WTC11 (cell line): ENCODE data around the gene STON2. TPM values are rescaled to one million over a fixed set of nuclear protein-coding genes. Genes with fewer than 3 reads are reported as not detected.

Experiments used
- ATAC-seq: fragments of 200-7000 bp; cut with Tn5 transposase; 2 replicates; pipeline ENCODE4 v1.10.0; 2021; ENCODE audit warnings: mild to moderate bottlenecking, moderate library complexity
- CTCF ChIA-PET: fragments of 300-600 bp; sonication (Branson Sonifier 250); formaldehyde crosslinking; loops from one replicate; lab custom pipeline; 2021; ENCODE audit warnings: antibody characterized with exemption; lab: Charles Lee
- POLR2A ChIA-PET: fragments of 350-600 bp; sonication (Branson Sonifier 250); formaldehyde crosslinking; loops from one replicate; lab custom pipeline; 2021; ENCODE audit warnings: antibody characterized with exemption; lab: Charles Lee
- DNase-seq: peaks from one replicate; pipeline ENCODE4 v3.0.0; 2021; ENCODE audit warnings: low spot score
- H3K27ac Mint-ChIP-seq: 2 replicates; pipeline ENCODE4 v1.8.0; 2021; ENCODE audit warnings: mixed read lengths
- H3K27me3 Mint-ChIP-seq: 2 replicates; pipeline ENCODE4 v1.8.0; 2021; ENCODE audit warnings: low read depth, mild to moderate bottlenecking, moderate library complexity, mixed read lengths
- H3K36me3 Mint-ChIP-seq: 2 replicates; pipeline ENCODE4 v1.8.0; 2021; ENCODE audit warnings: mixed read lengths
- H3K4me1 Mint-ChIP-seq: 2 replicates; pipeline ENCODE4 v1.8.0; 2022; ENCODE audit warnings: mixed read lengths
- H3K4me3 Mint-ChIP-seq: 2 replicates; pipeline ENCODE4 v1.8.0; 2021; ENCODE audit warnings: mild to moderate bottlenecking, moderate library complexity, mixed read lengths
- H3K9me3 Mint-ChIP-seq: 2 replicates; pipeline ENCODE4 v1.8.0; 2021; ENCODE audit warnings: mixed read lengths
- CBFB ChIP-seq: sonication (generic); formaldehyde crosslinking; IDR thresholded peaks from 2 replicates; pipeline ENCODE4 v1.8.1; 2022; ENCODE audit warnings: mild to moderate bottlenecking, low read depth, missing genetic modification reagents
- CREM ChIP-seq: sonication (generic); formaldehyde crosslinking; IDR thresholded peaks from 2 replicates; pipeline ENCODE4 v1.8.1; 2022; ENCODE audit warnings: mild to moderate bottlenecking, missing genetic modification reagents, moderate library complexity
- ELF4 ChIP-seq: sonication (generic); formaldehyde crosslinking; IDR thresholded peaks from 2 replicates; pipeline ENCODE4 v1.8.1; 2022; ENCODE audit warnings: low read depth, mild to moderate bottlenecking, moderate library complexity, missing genetic modification reagents
- FOXP4 ChIP-seq: sonication (generic); formaldehyde crosslinking; IDR thresholded peaks from 2 replicates; pipeline ENCODE4 v1.8.0; 2022; ENCODE audit warnings: mild to moderate bottlenecking, missing genetic modification reagents
- GTF2I ChIP-seq: fragments of 250-450 bp; sonication (Bioruptor Pico); conservative IDR thresholded peaks from 2 replicates; pipeline ENCODE4 v1.4.0; 2021; ENCODE audit warnings: mild to moderate bottlenecking
- IRF2 ChIP-seq: sonication (generic); formaldehyde crosslinking; IDR thresholded peaks from 2 replicates; pipeline ENCODE4 v1.8.0; 2022; ENCODE audit warnings: low read depth, missing genetic modification reagents, borderline replicate concordance
- MAX ChIP-seq: sonication (generic); formaldehyde crosslinking; IDR thresholded peaks from 2 replicates; pipeline ENCODE4 v1.8.0; 2022; ENCODE audit warnings: mild to moderate bottlenecking, missing genetic modification reagents
- MYBL2 ChIP-seq: sonication (generic); formaldehyde crosslinking; IDR thresholded peaks from 2 replicates; pipeline ENCODE4 v1.8.1; 2023; ENCODE audit warnings: mild to moderate bottlenecking, moderate library complexity, missing genetic modification reagents
- OVOL2 ChIP-seq: fragments of 250-450 bp; sonication (Bioruptor Pico); IDR thresholded peaks from 2 replicates; pipeline ENCODE4 v1.9.0; 2021; ENCODE audit warnings: mild to moderate bottlenecking, borderline replicate concordance
- RORB ChIP-seq: fragments of 250-450 bp; sonication (Bioruptor Pico); IDR thresholded peaks from 2 replicates; pipeline ENCODE4 v1.9.0; 2021; ENCODE audit warnings: mild to moderate bottlenecking
- SMAD4 ChIP-seq: sonication (generic); formaldehyde crosslinking; IDR thresholded peaks from 2 replicates; pipeline ENCODE4 v1.8.0; 2022; ENCODE audit warnings: mild to moderate bottlenecking, missing genetic modification reagents
- TCF7 ChIP-seq: sonication (generic); formaldehyde crosslinking; IDR thresholded peaks from 2 replicates; pipeline ENCODE4 v1.8.0; 2022; ENCODE audit warnings: mild to moderate bottlenecking, low read depth, missing genetic modification reagents, moderate library complexity
- ZNF232 ChIP-seq: sonication (generic); formaldehyde crosslinking; IDR thresholded peaks from 2 replicates; pipeline ENCODE4 v1.8.0; 2022; ENCODE audit warnings: mild to moderate bottlenecking, missing genetic modification reagents
- ZNF317 ChIP-seq: sonication (generic); formaldehyde crosslinking; IDR thresholded peaks from 2 replicates; pipeline ENCODE4 v1.8.1; 2023; ENCODE audit warnings: low read depth, mild to moderate bottlenecking, moderate library complexity, missing genetic modification reagents, borderline replicate concordance
- ZNF396 ChIP-seq: fragments of 250-450 bp; sonication (Bioruptor Pico); IDR thresholded peaks from 2 replicates; pipeline ENCODE4 v1.8.0; 2021; ENCODE audit warnings: mild to moderate bottlenecking, moderate library complexity, borderline replicate concordance
- ZNF416 ChIP-seq: fragments of 250-450 bp; sonication (Bioruptor Pico); IDR thresholded peaks from 2 replicates; pipeline ENCODE4 v1.9.0; 2021; ENCODE audit warnings: mild to moderate bottlenecking, inconsistent platforms
- ZNF671 ChIP-seq: fragments of 250-450 bp; sonication (Bioruptor Pico); IDR thresholded peaks from 2 replicates; pipeline ENCODE4 v1.8.0; 2021; ENCODE audit warnings: mild to moderate bottlenecking
- total RNA-seq: library from RNA; stranded (reverse); gene quantifications from 3 replicates; pipeline ENCODE4 v1.2.3, GENCODE V29; 2021
- TF ChIP-seq, protein P1 (sequence below): sonication (generic); formaldehyde crosslinking; IDR thresholded peaks from 2 replicates; pipeline ENCODE4 v1.8.1; 2023; ENCODE audit warnings: mild to moderate bottlenecking, missing genetic modification reagents, borderline replicate concordance
- TF ChIP-seq, protein P2 (sequence below): fragments of 200-600 bp; IDR thresholded peaks from 2 replicates; pipeline ENCODE4 v1.8.0; 2022; ENCODE audit warnings: antibody characterized with exemption
- TF ChIP-seq, protein P3 (sequence below): sonication (generic); formaldehyde crosslinking; IDR thresholded peaks from 2 replicates; pipeline ENCODE4 v1.8.1; 2023; ENCODE audit warnings: mild to moderate bottlenecking, missing genetic modification reagents

STON2 gene
- total RNA-seq, 1 experiment from 2014 or later = 69.2 TPM

DNA sequence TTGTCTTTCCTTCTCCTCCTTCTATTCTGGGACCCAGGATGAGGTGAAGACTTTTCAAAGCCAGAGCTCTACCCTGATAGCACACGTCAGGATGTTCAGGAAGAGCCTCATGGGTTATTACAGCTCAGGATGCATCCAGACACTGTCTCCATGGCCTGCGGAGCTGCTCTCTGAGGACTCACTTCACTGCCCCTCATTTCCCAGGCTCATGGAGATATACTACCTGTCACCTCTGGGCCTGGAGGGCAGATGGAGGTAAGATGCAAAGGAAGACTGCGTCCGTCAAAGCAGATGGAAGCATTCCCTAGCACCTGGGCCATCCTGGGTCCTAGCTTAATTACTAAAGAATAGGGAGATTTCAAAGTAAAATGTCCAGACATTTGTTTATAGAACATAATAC, 32.6 kb downstream of the STON2 start:
- POLR2A ChIA-PET = no interaction called here
- Mint-ChIP-seq H3K36me3 (peaks cover 20% of the 10 kb centered on the region), H3K4me3 (no peak overlapping the region), H3K27me3 (no peaks in the 10 kb centered on the region), H3K27ac (peak overlapping the region; percentile 69), H3K4me1 (peaks cover 50% of the 10 kb centered on the region), H3K9me3 (no peaks in the 10 kb centered on the region)
- ATAC-seq (no peak; the same call in 1 of the 2 replicates), DNase-seq (no peak)
- CTCF ChIA-PET = interaction anchor here (0.9 to 2.0 kb wide), 2 partner anchors 14 to 98 kb away, joined by 3 to 8 read pairs; no protein-coding TSS in a partner anchor
- TF ChIP-seq OVOL2 (CRISPR knock-in tag) (no peak), MYBL2 (CRISPR knock-in tag) (no peak), MAX (CRISPR knock-in tag) (no peak), ZNF317 (CRISPR knock-in tag) (no peak), TCF7 (CRISPR knock-in tag) (no peak), CBFB (CRISPR knock-in tag) (no peak), RORB (no peak), ELF4 (no peak), SMAD4 (CRISPR knock-in tag) (no peak), ZNF232 (CRISPR knock-in tag) (no peak), FOXP4 (CRISPR knock-in tag) (no peak), IRF2 (CRISPR knock-in tag) (no peak), ZNF396 (no peak), ZNF671 (no peak), CREM (CRISPR knock-in tag) (no peak), ZNF416 (CRISPR knock-in tag) (no peak), GTF2I (CRISPR knock-in tag) (no peak)
- TF ChIP-seq, protein P1, sequence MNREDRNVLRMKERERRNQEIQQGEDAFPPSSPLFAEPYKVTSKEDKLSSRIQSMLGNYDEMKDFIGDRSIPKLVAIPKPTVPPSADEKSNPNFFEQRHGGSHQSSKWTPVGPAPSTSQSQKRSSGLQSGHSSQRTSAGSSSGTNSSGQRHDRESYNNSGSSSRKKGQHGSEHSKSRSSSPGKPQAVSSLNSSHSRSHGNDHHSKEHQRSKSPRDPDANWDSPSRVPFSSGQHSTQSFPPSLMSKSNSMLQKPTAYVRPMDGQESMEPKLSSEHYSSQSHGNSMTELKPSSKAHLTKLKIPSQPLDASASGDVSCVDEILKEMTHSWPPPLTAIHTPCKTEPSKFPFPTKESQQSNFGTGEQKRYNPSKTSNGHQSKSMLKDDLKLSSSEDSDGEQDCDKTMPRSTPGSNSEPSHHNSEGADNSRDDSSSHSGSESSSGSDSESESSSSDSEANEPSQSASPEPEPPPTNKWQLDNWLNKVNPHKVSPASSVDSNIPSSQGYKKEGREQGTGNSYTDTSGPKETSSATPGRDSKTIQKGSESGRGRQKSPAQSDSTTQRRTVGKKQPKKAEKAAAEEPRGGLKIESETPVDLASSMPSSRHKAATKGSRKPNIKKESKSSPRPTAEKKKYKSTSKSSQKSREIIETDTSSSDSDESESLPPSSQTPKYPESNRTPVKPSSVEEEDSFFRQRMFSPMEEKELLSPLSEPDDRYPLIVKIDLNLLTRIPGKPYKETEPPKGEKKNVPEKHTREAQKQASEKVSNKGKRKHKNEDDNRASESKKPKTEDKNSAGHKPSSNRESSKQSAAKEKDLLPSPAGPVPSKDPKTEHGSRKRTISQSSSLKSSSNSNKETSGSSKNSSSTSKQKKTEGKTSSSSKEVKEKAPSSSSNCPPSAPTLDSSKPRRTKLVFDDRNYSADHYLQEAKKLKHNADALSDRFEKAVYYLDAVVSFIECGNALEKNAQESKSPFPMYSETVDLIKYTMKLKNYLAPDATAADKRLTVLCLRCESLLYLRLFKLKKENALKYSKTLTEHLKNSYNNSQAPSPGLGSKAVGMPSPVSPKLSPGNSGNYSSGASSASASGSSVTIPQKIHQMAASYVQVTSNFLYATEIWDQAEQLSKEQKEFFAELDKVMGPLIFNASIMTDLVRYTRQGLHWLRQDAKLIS (CRISPR knock-in tag) = no peak
- TF ChIP-seq, protein P2, sequence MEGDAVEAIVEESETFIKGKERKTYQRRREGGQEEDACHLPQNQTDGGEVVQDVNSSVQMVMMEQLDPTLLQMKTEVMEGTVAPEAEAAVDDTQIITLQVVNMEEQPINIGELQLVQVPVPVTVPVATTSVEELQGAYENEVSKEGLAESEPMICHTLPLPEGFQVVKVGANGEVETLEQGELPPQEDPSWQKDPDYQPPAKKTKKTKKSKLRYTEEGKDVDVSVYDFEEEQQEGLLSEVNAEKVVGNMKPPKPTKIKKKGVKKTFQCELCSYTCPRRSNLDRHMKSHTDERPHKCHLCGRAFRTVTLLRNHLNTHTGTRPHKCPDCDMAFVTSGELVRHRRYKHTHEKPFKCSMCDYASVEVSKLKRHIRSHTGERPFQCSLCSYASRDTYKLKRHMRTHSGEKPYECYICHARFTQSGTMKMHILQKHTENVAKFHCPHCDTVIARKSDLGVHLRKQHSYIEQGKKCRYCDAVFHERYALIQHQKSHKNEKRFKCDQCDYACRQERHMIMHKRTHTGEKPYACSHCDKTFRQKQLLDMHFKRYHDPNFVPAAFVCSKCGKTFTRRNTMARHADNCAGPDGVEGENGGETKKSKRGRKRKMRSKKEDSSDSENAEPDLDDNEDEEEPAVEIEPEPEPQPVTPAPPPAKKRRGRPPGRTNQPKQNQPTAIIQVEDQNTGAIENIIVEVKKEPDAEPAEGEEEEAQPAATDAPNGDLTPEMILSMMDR = no peak
- TF ChIP-seq, protein P3, sequence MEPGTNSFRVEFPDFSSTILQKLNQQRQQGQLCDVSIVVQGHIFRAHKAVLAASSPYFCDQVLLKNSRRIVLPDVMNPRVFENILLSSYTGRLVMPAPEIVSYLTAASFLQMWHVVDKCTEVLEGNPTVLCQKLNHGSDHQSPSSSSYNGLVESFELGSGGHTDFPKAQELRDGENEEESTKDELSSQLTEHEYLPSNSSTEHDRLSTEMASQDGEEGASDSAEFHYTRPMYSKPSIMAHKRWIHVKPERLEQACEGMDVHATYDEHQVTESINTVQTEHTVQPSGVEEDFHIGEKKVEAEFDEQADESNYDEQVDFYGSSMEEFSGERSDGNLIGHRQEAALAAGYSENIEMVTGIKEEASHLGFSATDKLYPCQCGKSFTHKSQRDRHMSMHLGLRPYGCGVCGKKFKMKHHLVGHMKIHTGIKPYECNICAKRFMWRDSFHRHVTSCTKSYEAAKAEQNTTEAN (CRISPR knock-in tag) = no peak
